GM21717 (cell line): Measurements from ENCODE around the gene NCKAP5.
"Not testable (repeated sequence)": the region's sequence is repeated elsewhere in the genome, so short reads cannot be mapped to it uniquely, and the experiment has no call there.

Experiments used
- ATAC-seq: cut with Tn5 transposase; IDR thresholded peaks from one replicate; pipeline ENCODE4 v1.9.1; 2021; ENCODE audit warnings: mild to moderate bottlenecking, moderate library complexity; ENCODE audit not compliant: unreplicated experiment

The NCKAP5 gene

GRCh38 chr2:133241224-133241571, 327.1 kb downstream of the NCKAP5 start:
- ATAC-seq, result no peak

- no peak for ATAC-seq
These were observed 327.6 kb downstream of the NCKAP5 start for GRCh38 chr2:133240491-133241223.

DNA sequence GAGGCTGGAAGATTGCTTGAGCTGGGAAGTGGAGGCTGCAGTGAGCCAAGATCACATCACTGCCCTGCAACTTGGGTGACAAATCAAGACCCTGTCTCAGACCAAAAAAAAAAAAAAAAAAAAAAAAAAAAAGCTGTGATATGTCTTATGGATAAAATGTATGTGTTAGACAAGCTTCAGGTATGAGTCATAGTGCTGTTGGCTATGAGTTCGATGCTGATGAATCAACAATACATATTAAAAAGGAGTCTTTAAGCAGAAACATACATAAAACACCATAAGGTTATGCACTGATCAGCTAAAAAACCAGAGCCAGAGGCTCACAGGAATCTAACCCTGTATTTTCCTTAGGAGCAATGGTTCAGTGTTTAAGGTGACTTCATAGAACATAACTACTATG, 332.3 kb downstream of the NCKAP5 start:
- ATAC-seq, result no peak

DNA sequence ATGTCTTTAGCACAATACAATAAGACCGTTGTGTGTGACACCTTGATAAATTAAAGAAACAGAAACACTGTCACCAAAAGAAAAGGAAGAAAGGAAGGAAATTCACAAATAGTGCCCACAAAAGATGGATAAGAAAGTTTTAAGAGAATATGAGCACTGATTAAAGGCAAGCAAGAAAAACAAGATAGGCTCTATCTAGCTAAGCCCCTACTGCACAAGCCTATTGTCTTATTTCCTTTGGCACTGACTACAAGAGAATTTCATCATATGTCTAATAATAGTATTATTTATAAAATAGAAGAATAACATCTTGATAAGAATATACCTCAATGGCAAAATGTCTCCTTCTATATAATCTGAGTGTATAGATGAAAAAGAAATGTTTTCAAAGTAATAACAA, 335.7 kb downstream of the NCKAP5 start:
- ATAC-seq, result no peak

DNA sequence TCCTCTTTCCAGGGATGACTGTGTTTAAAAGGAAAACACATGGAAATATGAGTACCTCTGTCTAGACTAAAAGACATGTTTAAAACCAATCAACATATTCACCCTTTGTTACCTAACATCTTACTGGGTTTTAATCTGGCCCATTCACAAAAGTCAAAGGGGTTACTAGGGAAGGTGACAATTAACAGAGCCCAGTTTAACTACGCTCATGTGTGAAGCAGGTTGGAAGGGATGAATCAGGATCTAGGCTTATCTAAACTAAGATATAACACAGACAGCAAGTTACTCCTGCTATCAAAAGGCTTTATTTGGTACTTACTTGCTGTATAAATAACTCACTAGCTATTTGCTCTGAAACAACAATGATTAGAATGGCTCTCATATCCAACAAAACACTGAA, 337.0 kb downstream of the NCKAP5 start:
- no peak for ATAC-seq

DNA sequence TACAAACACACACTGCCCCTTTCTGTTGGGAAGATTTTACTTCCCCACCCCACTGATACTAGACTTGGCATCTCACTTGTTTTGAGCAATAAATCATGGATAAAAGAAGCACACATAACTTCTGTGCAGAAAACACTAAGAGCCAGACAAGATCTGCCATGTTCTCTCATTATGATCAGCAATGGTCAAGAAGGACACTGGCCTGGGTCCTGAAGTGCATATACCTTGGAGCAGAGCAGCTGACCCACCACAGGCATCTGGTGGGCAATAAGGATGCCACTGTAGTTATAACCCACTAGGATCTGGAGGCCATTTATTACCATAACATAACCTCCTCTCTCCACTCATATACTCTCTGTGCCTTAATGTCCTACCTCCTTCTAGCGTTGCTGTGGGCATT, 338.3 kb downstream of the NCKAP5 start:
- ATAC-seq, result no peak

DNA sequence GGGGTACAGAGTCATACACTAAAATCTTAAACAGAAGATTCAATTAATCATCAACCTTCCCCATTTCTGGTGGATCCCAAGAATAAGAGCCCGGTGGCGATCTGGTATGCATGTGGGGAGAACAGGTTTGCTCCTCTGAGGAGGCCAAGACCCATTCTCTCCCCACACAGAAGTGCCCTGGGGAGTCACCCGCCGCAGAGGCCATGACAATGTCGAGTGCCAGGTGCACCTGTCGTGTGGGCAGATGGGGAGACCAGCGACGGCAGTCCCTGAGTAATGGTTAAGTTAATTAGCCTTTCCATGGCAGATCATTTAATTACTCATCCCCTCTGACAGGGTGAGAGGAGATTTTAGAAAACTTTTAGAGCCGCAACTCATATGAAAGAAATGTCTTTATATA, 345.0 kb downstream of the NCKAP5 start:
- no peak for ATAC-seq

DNA sequence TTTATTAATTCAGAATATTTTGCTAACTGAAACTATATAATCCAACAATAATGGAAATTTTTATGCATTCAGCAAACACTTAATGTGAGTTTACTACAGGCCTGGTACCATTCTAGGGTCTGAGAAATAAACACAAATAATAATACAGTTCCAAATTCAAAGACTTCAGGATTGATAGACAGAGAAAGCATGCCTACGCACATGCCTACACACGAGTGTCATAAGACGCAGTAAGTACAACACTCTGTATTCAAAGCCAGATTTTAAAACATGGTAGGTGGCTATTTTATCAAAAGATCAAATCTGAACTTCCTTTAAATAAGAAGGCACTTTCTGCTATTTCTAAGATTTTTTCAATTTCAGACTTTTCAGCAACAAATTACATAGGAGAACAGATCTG, 346.9 kb downstream of the NCKAP5 start:
- no peak for ATAC-seq

- ATAC-seq, result no peak
These were observed 350.1 kb downstream of the NCKAP5 start for GRCh38 chr2:133218204-133218603.

- no peak for ATAC-seq
These were observed 352.8 kb downstream of the NCKAP5 start for GRCh38 chr2:133215477-133215876.

DNA sequence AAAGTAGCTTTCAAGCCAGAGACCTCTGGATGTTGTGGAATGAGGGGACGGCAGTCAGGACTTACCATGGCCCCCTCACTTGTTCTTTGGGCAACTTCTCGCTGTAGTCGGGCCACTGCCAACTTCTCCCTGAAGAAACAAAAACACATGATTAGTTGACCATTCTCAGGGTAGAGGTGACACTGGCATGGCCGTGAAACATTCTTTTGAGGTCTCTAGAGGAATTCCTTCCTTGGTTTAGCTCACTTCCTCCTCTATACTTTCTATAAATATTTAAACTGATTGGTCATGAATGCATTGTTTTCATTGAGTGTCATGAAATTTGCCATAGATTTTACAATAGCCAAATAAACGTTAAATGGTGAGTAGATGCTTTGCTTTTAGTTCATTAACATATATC, 354.6 kb downstream of the NCKAP5 start:
- no peak for ATAC-seq

DNA sequence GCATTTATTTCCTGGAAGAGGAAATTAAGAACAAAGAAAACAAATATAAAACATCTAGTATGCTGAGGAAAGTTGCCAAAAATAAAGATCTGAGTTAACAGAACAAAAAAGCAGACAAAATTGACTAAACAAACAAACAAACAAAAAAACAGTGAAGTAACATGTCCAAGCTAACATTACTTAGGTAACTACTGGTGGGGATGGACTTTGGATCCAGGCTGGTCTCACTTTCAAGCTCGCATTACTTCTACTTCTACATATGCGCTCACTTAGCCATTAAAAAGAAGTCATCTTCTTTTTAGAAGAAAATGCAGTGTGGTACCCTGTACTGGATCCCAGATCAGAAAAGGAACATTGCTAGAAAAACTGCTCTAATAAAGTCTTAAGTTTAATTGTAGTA, 358.9 kb downstream of the NCKAP5 start:
- ATAC-seq, result no peak

DNA sequence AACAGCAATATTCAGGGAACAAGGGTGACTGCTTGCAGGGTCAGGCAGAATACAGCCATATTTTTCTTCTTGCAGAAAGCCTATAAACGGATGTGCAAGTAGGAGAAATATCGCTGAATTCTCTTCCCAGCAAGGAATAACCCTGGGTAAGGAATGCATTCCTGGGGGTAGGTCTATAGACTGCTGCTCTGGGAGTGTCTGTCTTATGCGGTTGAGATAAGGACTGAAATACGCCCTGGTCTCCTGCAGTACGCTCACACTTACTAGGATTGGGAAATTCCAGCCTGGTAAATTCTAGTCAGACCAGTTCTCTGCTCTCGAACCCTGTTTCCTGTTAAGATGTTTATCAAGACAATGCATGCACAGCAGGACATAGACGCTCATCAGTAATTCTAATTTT, 361.6 kb downstream of the NCKAP5 start:
- ATAC-seq, result not testable (repeated sequence)

DNA sequence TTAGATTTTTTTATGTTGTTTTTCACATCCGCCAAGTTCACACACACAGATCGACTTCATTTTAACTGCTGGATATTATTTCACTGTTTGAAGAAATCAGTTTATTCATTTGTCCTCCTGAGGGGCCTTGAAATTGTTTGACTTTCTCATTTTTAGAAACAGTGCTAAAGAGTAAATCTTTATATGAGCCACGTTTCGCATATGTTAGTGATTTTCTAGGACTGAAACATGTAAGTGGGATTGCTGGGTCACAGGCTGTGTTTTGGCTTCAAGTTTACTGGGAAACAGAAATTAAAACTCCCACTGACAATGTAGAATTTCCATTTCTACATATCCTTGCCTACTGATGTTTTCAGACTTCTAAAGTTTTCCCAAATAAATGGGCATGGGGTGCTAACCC, 363.8 kb downstream of the NCKAP5 start:
- ATAC-seq, result no peak

DNA sequence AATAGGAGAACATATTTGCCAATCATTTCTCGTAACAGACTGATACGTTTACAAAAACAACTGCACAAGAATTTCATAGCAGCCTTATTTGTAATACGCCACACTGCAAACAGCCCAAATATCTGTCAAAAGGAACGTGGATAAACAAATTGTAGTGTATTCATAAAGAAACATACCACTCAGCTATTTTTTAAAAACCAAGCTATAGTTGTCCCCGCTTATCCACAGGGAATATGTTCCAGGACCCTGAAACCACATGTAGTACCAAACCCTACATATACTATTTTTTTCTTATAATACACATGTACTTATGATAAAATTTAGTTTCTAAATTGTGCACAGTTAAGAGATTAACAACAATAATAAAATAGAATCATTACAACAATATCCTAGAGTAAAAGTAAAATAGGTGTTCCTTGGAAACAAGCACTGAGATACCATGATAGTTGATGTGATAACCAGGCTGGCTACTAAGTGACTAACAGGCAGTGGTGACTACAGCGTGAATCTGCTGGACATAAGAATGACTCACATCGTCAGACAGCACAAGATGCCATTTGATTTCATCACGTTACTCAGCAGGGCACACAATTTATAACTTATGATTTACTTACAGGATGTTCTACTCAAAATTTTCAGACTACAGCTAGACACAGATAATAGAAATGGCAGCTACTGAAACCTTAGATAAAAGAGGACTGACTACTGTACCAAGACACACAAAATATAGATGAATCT, 367.4 kb downstream of the NCKAP5 start:
- ATAC-seq, result no peak

DNA sequence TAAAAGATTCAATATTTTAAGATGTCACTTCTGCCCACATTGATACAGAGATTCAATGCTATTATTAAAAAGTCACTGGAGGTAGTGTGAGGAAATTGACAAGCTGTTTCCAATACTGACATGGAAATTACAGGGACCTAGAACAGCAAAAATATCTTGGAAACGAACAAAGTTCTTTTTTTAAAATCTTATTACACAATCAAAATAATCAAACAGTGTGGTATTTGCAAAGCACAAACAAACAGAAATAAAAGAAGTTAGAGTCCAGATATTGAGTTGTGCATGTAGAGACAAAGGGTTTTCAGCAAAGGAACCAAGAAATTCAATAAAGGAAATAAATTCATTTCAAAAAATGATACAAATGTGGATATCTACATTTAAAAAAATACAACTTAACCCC, 369.6 kb downstream of the NCKAP5 start:
- no peak for ATAC-seq

GRCh38 chr2:133197156-133197555, 371.1 kb downstream of the NCKAP5 start:
- ATAC-seq, result no peak

- ATAC-seq, result no peak
These were observed 373.4 kb downstream of the NCKAP5 start for GRCh38 chr2:133194777-133195335.

DNA sequence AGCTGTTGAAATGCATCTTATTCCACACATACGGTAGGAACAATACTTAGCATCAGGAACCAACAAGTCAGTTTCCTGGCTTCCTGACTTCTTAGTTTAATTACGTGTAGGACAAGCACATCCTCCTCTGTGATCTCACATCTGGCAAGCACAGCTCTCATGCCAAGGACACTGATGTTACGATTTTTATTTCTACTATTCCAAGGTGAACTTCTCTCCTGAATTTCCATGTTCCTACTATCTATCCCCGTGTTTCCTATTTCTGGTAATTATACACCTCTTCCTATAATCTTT, 374.0 kb downstream of the NCKAP5 start:
- no peak for ATAC-seq

- ATAC-seq, result no peak
These were observed 374.5 kb downstream of the NCKAP5 start for GRCh38 chr2:133193544-133194361.

DNA sequence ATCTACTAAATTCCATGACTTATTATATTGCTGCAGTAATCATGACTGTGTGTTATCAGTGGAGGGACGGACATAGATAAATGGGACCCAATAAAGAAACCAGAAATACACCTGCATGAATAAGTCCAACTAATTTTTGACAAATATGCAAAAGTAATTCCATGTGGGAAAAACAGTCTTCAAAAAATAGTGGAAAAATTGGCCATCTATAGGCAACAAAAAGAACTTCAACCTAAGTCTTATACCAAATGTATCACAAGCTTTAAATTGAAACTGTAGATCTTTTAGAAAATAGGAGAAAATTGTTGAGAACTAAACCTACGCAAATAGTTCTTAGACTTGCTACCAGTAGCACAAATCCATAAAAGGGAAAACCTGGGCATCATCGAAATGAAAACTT, 376.2 kb downstream of the NCKAP5 start:
- no peak for ATAC-seq

DNA sequence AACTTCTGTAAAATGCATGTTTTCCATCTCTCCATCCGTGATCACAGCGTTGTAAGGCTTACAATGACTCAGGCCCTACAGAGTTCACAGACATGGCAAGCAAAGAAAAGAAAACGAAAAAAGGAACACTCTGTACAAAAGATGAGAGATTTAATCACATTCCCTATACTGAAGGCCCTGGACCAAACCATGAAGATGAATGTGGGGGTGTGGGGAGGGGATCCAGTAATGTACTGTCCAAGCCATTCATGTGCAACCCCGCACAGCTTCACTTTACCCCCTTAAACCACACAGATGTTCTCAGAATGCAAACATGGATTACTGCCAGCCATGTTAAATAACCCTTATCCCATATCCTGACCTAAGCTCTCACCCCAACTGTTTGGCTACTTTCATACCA, 391.1 kb downstream of the NCKAP5 start:
- ATAC-seq, result no peak
